Fibroblast of skin of scalp (primary cell): ENCODE data around the gene ETS1.
A peak's percentile ranks its signal among the peaks of the same experiment; 100 is the strongest.

ENCODE experiments used
- DNase-seq: peaks from one replicate; pipeline ENCODE4 v3.0.0-alpha.2; 2013

ETS1 gene

DNA sequence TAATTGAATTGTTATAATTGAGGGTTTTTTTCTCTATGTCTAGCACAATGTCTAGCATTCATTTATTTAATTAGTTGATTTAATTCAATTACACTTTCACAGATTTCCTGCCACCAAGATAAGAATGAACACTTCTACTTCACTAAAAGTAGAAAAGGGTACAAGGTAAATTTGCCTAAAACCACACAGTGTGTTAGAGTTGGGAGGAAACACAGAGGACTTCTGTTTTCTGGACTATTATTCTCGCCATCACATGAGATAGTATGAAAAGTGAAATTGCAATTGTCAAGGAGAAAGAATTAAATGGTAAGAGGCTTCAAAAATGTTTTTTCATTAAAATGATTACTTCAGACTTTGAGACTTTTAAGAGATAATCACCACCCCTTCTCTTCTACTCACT lies 109.5 kb downstream of the ETS1 start:
- no peak for DNase-seq

DNA sequence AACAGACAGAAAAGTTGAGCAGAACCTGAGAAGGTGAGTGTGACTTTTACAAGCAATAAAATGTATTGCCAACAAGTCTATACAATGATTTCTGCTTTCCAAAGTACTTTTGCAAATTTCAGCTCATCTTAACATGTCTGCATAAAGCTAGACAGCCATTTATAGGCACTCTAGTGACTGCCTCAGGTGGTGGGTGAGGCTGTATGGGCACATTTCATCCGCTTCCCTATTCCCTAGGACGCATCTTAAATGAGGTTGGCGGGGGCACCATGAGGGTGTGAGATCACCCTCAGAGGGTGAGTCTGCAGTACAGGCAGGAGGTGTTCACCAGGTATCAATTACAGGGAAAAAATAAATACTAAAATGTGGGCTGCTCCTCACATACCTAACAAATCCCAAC lies 110.1 kb downstream of the ETS1 start:
- DNase-seq: no peak

DNA sequence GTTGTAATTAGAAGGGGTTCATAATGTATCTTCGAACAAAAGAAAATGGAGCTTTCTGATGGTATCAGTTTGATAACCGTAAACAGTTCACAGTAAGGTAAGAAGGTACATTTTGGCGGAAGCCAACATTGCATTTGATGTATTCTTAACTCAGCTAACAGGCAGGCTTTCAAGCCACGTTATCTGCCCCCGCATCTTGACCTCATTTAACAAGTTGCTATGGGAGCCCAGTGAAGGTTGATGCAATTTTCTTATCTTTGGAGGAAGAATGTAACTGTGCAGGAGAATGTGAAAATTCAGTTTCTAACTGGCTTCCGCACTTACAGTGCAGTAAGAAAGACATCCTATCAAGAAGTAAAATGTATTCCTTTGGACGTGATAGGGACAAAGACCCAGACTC lies 110.6 kb downstream of the ETS1 start:
- no peak for DNase-seq

DNA sequence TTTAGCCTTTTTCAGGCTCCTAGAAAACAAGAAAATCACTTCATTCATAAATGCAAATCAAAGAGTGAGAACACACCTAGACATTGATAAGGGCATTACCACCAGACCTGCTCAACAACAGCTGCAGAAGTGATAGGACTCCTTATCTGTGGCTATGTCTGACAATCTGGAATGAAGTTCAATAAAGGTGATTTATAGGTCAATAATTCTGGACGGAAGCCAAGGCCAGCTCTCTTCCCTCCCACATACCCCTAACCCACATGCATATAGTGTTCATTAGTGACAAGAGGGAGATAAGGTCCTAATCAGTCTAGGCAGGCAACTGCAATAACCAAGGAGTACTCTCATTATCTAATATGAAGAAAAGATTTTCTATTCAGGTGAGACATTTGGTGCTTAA lies 111.3 kb downstream of the ETS1 start:
- no peak for DNase-seq

DNA sequence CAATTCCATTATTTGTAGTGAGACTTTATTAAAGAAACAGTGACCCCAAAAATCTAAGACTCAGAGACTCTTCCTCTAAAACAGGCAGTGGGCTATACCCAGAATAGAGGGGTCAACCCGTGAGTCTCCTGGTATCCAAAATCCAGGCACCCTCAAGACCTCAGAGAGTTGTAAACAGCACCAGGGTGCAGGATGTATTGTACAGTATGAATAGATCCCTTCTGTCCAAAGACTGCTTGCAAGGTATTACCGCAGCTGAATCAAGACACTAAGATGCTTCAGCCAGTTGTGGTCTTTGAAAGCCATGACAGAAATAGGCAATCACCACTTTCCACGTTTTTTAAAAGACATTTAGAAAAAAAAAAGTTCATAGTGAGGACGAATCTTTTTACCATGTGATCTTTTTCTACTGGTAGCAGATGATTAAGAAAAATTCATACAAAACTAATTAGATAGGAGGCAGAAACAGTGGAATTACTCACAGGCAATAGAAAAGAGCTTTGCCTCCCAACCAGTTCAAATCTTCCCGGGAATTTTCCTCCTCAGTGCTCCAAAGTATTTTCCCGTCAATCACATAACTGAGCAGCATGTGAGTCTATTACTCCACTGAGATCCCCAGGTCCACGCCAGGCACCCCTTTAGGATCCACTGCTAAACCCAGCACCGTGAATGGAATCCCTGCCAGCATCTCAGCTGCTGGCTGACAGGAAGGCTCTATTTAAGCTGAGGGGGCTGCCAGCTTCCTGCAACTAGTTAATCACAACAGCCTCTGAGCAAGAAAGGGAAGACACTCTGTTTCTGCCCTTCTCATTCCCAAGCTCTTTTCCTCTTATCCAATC lies 113.1 kb downstream of the ETS1 start:
- no peak for DNase-seq

DNA sequence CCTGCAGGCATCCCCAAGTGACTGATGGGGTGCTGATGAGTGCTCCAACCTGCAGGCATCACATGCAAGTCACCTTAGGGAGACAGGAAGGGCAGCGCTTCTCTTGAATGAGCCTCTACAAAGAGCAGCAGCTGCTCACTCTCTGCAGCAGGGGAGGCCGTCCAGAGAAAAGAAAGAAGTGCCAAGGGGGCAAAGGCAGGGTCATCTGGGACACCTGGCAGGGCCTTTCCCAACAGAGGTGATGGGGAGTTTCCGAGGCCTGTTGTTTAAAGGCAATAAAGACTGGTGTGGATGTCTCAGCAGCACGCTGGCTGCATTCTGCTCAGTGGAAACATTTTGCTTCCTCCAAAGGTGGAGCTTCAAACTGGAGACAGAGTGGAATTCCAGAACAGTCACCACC lies 113.7 kb downstream of the ETS1 start:
- no peak for DNase-seq

DNA sequence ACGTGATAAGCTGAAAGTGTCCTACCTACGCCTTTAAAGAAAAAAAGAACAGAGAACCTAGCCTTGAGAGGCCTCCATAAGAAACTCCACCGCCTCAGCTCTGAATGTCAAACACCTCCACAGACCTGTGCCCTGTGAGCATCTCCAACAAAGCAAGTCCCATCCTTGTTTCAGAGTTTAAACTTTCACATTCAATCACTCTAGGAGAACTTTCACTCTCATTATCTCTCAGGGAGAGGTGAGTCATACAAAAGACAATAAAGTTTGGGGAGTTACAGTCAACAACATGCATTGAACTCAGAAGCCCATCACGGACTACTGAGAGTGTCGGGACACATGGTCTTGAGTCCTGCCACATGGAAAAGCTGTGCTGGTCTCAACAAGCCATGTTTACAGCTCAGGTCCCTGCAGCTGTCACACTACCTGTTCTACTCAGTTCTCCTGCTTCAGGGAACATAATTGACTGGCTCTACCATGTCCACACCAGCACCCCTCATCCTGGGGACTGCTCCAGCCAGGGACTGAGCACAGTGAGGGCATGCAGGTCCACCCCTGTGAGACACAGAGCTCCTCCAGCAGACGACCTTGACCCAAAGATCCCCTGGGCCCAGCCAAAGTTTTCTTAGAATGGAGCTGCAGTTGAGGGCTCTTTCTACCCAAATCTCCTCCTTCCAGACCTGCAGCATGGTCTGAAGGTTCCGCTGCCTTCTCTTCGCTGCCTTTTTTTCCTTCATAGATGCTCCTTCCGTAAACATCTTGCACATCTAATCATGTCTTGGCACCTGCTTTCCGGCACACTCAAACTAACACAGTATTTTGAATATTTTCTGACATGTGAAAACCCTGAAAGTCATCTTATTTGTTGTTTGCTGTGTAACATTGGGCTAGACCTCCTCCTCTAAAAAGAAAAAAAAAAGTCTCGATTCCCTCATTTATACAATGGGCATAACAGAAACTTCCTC lies 114.9 kb downstream of the ETS1 start:
- peak; percentile 44 for DNase-seq

DNA sequence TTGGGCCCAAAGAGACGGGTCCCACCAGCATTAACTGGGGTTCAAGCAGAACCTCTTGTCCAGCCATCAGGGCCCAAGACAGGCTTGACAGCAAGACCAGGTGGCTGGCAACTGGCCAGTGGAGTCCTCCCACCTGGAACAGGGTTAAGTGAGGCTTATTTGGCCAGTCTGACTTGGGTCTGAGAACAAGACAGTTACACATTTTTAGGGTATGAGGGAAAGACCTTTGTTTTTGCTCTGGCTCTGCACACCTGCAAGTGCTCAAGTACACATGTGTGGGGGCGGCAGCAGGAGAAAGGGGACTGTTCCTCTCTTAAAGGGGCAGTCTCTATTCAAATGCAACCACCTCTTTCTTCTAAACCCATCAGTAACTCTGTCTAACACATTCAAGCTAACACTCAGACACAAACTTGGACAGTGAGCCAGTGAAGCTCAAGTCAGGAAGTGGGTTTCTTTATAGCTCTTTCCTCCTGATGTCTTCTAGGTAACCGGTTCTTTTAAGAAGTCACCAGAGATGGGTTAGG lies 116.2 kb downstream of the ETS1 start:
- DNase-seq: no peak

DNA sequence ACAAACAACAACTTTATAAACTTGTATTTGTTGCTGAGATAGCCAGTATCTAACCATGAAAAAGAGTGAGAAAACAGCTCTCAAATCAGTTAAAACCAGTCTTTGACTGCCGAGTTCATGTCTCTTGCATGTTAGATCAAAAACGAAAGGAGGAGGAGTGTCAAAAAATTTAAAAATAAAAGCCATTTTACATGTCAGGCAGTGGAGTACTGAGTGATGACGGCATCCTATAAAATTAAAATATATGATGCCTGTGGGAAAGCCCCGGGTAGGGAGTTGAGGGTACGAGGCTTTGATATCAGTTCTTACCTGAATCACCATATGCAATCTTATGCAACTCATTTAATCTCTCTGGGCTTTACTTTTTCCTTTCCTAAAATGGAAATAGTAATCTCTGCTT lies 117.3 kb downstream of the ETS1 start:
- no peak for DNase-seq

DNA sequence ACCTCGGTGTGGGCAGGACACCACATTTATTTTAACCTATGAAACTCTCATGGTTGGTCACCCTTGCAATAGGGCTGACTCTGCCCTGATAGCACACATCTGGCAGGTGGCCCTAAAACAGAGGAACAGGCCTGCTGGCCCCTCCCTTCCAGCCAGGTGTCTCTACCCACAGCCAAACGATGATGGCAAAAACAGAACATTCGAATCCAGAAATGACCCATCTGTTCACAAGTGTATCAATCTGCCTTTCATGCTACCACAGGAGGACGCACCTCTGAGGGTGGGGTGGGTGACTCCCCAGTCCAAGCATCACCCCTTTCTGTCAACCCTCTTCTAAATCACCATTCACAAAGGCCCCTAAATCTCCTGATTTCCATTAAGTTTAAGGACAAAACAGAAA lies 118.1 kb downstream of the ETS1 start:
- no peak for DNase-seq

DNA sequence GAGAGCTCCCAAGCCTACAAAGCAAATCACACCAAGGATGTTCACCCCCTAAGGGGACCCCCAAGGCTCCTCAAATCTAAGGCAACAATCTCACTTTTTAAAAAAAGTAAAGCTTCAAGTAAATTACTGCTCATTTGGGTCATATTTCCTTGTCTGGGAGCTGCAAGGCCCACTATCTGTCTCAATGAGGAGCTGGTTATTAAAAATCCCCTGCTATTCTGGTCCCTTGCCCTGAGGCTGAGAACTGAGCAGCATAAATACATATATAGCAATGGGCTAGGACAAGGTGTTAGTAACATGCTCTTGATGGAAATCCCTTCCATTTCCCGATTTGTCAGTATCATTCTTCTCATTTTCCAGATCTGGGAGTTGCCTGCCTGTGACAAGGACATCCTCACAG lies 119.2 kb downstream of the ETS1 start:
- DNase-seq: peak; percentile 55

DNA sequence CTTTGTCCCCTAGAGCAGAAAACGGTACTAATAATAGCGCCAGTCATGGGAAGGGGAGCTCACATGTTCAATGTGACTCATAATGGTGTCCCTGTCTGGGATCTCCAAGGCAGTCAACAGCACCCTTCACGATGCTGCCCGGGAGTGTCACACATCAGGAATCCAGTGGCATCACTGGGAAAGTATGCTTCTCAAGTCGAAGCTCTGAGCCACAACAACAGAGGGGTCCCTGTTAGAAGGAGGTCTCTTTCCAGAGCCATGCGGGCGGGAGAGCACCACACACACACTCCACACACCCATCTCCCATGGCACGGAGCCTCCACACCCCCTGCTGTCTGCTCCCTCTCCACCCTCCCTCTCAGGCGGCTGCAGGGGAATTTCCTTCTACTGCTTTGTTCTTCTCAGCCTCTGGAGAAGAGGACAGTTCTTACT lies 119.7 kb downstream of the ETS1 start:
- peak; percentile 100 for DNase-seq

DNA sequence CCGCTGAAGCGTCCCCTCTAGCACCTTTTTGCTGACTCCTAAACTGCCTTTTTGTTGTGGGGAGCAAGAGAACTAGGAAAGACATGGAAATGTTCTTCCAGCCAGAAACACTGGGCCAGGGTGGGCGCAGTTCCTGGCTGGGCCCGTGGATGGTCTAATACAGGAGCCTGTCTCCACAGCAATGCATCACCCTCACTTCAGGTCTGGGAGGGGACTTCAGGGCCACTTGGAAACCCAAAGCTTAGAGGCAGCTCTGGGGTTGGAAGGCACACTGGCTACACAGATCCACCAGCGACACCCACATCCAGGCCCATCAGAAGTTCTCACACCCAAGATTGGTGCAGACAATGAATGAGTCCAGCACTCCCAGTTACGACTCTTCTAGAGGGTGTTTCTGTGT lies 120.3 kb downstream of the ETS1 start:
- DNase-seq: no peak

DNA sequence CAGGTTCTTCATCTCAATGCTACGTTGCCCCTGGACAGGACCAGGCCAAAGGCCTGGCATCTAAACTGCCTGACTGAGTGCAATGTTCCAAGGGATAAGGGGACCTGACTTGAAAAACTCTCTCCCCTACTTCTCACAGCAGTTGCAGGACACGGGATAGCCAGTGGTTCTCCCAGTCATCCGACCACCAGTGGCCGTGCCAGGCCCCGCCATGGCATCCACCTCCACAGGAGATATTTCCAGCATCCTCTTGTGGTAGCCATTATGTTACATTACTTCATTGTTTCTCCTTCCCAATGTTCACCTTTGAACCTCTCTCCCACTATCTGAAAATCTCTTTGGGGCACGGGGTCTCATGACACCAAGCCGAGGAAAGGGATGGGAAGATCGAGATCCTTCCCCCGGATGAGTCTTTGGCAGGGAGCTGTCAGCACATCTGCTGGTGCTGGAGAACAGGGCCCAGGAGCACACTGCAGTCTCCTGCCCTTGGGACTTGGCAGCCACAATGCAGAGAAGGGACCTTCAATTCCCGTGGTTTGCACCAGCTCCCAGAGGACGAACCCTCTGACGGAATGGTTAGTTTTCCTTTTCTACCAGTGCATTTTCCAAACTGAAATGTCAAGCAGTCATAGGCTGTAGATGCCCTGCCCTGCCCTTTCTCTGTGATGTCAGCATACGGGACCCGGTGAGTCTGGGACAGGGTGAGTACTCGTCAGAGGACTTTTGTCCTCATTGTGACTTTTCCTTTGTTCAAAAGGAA lies 121.2 kb downstream of the ETS1 start:
- no peak for DNase-seq

DNA sequence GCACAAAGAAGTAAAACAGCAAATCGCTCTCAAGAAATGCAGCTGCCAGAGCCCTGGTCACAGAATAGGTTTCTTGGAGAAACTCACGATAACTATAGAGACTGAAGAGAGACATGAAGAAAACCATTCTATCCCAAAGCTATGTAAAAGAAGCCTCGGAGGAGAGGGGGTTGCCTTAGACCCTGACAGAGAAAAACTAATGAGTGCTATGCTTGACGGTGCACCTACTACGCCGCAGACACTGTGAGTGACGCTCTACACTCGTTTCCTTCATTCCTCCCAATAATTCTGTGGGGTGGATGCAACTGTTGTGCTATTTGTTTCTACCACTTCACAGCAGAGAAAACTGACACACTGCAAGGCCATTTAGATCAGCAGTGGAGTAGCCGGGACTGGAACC lies 121.8 kb downstream of the ETS1 start:
- DNase-seq: no peak

DNA sequence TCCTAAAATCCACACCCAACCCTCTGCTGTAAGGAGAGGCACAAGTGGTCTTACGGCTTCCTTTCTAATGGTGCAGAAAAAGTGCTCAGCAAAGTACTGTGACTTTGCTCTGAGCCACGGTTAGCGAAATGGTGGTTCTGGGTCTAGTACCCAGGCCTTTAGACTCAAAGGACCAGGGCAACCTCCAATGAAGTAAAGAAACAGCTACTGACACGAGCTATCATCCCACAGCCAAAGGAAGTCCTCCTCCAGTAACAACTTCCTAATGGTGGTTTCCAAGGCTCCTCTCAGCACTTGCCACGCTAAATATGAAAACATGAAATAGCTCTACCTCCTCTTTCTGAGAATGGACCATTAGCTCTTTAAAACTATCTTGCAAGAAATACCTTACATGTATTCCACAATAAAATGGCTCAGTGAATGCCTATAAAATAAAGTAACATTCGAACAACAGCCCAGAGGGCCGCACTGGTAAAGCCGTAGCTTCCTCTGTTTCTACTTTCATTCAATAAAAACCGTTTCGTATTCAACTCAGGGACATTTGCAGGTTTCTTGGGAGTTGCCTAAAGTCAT lies 122.4 kb downstream of the ETS1 start:
- DNase-seq: no peak

DNA sequence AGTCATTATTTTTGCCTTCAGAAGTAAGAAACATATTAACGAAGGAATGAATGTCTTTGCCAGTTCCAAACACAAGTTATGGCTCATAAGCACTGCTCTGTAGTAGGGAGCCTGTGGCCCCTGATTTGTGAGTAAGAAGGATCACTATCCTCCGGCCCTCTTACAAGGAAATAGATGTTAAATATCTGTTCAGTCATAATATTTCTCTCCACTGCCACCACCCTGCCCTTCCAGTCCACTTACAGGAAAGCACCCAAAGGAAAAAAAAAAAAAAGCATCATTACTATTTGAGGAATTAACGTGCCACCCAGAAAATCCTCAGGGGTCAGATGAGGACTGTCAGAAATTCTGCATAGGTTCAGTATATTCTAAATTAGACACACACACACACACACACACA lies 123.4 kb downstream of the ETS1 start:
- DNase-seq: peak; percentile 40

DNA sequence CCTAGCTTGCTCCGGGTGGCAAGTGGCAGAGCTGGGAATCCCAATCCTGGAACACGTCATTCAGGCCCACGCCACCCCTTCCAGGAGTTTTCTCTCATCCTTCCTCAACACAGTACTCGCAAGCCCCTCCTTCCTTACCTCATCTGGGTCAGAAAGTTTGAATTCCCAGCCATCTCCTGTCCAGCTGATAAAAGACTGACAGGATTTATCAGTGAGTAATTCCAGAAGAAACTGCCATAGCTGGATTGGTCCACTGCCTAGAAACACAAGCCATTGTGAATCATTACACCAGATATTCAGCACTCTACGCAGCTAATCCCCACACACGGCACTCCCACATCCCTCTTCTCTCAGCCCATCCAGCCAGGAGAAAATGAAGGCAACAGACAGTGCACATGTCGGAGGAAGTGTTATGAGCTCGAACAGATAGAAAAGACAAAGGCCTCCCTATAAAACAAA lies 124.0 kb downstream of the ETS1 start:
- DNase-seq: peak; percentile 91

DNA sequence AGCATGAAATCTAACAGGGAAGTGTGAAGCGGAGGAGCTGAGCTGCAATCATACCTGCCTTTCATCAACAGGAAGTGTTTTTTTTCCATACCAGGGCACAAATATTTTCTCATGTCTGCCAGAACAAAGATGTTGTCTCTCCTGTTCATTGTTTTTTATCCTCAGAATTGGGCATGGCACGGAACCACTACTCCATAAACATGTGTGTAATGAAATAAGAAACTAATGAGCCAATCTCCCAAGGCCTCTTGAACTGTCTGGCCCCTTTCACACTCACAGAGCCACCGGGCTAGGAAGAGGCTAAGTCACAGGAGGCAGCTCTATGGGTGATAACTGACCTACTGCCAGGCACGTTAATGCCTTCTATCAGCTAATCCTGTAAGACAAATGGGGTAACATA lies 124.4 kb downstream of the ETS1 start:
- no peak for DNase-seq

DNA sequence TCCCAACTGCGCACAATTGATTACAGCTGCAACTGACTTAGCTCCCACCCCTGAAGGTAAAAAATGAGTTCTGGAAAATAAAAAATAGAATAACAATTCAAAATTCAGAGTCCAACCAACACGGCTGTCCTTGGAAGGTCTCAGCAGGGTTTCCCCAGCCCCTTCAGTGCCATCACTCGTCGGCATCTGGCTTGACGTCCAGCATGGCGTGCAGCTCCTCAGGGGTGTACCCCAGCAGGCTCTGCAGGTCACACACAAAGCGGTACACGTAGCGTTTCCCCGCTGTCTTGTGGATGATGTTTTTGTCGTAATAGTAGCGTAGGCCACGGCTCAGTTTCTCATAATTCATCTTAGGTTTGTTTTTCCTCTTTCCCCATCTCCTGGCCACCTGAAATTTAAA lies 125.2 kb downstream of the ETS1 start:
- no peak for DNase-seq

DNA sequence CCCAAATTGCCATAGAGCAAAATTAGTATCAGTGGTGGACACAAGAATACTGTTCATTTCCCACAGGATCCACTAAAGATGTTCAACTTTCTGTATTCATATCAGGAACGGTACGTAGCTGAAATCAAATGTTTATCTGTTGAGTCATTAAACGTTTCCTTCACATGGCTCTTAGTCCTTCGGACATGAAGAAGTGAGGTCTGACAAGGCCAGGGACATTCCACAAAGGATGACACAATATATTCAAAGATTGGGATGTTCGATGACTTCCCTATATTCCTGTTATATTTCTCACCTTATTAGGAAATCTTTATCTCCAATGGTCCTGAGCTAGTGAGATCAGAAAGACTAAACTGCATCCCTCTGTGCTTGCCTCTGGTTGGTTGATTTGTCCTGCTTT lies 129.0 kb downstream of the ETS1 start:
- peak; percentile 95 for DNase-seq

DNA sequence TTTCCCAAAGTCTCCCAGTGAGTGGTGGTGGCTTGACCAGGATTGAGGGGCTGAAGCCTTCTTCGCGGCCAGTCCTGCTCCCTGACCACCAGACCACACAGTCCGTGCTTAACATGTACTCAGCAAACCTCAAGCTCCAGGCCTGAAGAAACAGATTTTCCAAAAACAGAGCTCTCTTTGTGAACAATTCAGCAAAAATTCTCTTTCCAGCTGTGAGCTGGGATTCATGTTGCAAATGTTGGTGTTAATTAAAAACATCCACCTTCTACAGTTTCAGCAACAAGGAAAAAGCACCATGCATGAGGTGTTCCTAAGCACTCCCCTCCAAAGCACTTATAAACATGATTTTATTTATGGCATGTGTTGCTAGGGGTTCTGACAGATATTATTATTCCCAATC lies 129.5 kb downstream of the ETS1 start:
- DNase-seq: peak; percentile 82
